GM12801 (cell line): ENCODE measurements around the gene ZNF148.

Experiments
- CTCF ChIP-seq: IDR thresholded peaks from one replicate; pipeline ENCODE4 v1.5.1; 2011; ENCODE audit warnings: control low read depth; ENCODE audit not compliant: insufficient read length; ENCODE audit errors: extremely low read depth

Gene ZNF148

GRCh38 chr3:125402639-125403038 is 27.5 kb upstream of the ZNF148 start:
- TF ChIP-seq CTCF, result no peak

DNA sequence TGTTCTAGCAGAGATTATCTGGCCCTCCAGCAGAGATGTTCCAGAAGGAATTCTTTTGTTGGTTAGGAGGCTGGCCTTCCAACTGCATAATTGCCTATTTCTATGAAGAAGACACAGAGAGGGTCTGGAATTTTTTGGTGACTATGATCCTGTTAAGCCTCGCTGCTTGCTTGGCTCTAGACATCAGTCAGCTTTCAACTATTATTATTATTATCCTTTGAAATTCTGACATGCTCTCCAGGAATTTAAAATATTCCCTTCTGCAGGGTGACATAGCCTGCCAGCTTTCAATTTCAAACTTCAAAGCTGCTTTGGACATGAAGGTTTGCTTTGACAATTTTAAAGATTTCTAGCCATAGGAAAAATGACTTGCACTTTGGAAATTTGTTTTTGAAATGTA is 26.3 kb upstream of the ZNF148 start:
- TF ChIP-seq CTCF, result no peak

- no peak for TF ChIP-seq CTCF
Measured at GRCh38 chr3:125398952-125399351, 23.8 kb upstream of the ZNF148 start.

DNA sequence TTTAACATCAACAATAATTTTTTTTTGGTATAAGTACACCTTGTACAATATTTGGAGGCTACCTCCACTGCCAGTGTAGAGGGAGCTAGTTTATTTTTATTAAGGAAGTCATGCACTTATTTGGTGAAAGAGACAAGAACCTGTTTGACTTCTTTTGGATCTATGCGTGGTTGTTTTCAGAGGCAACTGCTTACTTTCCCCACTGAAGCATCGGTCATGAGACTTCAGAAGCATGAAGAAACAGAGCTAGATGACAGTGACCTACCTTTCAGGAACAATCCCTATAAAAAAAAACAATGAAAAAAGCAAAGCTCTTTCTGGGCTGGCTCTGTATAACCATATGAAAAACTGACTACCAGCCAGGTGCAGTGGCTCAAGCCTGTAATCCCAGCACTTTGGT is 20.0 kb upstream of the ZNF148 start:
- no peak for TF ChIP-seq CTCF

DNA sequence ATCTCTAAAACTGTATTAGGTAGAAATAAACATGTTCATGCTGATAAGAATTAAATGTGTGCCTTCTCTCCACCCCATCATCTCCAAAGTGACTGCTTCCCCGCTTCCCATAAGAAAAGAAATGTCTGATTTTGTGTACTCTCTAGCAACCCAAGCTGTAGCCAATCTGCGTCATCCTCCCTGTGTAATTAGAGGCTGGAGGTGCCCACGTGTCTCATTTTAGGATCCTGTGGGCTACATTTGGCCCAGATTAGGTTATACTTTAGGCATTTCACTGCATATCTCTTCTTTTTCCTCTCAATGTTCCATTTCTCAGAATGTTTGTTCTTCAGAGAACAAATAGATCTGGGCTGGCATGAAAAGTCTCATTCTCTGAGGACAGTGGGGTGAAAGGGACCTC is 19.3 kb upstream of the ZNF148 start:
- TF ChIP-seq CTCF, result no peak

- TF ChIP-seq CTCF, result no peak
Measured at GRCh38 chr3:125389282-125389681, 14.2 kb upstream of the ZNF148 start.

DNA sequence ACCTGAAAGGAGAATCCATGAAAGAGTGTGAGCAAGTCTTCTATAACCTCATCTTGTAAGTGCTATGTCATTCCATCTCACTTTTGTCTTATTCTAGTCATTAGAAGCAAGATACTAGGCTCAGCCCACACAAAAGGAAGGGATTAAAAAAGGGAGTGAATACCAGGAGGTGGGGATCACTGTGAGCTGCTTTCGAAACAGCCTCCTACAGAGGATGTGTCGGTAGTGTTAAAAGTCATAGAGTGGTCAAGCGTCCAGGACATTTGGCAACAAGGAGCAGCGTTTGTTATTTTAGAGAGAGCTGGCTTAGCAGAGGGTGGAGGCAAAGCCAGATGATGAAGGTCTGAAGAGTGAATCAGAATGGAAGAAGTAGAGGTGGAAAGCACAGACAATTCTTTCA is 11.7 kb upstream of the ZNF148 start:
- no peak for TF ChIP-seq CTCF

GRCh38 chr3:125383744-125384143 is 8.6 kb upstream of the ZNF148 start:
- no peak for TF ChIP-seq CTCF
